Erythroblast (primary cell): Measurements from ENCODE around the gene TIAM1.

ENCODE experiments used
- GATA1 ChIP-seq: IDR thresholded peaks from 2 replicates; pipeline ENCODE4 v1.6.1; 2011; ENCODE audit warnings: low read depth, mild to moderate bottlenecking, control low read depth, low read length, moderate library complexity
- POLR2A ChIP-seq: IDR thresholded peaks from 2 replicates; pipeline ENCODE4 v1.6.1; 2011; ENCODE audit warnings: mild to moderate bottlenecking, low read length

DNA sequence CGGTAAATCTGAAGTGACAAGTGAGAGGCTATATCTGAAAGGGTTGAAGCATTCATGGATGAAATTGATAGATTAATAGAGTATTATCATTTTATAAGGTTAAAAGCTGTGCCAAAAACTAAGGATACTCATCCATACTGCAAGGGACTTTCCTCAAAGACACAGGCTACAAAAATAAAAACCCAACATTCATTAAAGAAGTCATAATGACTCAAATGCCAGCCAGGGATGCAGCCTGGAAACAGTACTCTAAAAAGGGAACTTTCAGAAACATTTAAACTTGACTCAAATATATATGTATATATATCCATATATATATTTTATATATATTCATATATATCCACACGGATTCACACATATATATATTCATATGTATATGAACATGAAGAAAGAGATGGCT is 1.1 kb upstream of the TIAM1 start:
- TF ChIP-seq POLR2A (no peak), GATA1 (no peak)
